IPS DF 4.7 (cell line): ENCODE results near the gene CRAMP1.
"Not testable (repeated sequence)": the region's sequence is repeated elsewhere in the genome, so short reads cannot be mapped to it uniquely, and the experiment has no call there.

Source experiments
- DNase-seq: peaks from one replicate; pipeline ENCODE4 v3.0.0-alpha.2; 2013; ENCODE audit warnings: low spot score; ENCODE audit errors: extremely low read depth

The CRAMP1 gene

DNA sequence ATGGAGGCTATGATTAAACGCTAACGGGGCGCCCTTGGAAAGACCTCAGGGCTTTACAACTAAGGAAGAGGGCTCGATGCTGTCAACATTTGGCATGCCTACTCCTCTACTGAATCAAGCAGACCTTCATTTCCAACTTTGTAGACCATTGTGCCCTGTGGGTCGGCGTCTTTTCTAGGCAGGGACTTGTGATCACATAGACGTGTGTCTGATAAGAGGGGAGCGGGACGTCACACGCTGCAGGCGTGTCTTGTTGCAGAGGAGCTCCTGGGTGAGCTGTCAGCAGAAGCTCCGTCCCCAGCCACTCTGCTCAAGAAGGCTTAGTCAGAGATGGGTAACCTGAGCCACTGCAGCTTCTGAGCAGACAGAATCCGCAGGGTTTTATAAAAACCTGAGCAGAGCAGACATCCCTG is 96.6 kb downstream of the CRAMP1 start:
- no peak for DNase-seq

DNA sequence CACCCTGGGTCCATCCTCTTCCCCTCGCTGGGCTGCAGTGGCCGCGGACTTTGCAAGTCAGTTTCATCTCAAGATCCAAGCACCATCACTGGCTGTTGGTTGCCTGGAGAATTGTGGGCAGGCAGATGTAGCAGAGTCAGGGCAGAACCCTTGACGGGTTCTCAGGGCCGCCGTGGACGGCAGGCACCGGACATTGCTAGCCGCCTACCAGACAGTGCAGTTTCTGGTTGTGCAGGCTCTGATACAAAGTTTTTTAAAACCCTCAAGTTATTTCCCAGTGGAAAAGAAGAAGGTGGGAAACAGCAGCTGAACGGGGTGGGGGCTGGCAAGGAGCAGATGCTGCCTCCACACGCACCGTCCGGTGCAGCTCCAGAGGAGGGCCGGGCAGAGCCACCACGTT is 97.2 kb downstream of the CRAMP1 start:
- DNase-seq = no peak

DNA sequence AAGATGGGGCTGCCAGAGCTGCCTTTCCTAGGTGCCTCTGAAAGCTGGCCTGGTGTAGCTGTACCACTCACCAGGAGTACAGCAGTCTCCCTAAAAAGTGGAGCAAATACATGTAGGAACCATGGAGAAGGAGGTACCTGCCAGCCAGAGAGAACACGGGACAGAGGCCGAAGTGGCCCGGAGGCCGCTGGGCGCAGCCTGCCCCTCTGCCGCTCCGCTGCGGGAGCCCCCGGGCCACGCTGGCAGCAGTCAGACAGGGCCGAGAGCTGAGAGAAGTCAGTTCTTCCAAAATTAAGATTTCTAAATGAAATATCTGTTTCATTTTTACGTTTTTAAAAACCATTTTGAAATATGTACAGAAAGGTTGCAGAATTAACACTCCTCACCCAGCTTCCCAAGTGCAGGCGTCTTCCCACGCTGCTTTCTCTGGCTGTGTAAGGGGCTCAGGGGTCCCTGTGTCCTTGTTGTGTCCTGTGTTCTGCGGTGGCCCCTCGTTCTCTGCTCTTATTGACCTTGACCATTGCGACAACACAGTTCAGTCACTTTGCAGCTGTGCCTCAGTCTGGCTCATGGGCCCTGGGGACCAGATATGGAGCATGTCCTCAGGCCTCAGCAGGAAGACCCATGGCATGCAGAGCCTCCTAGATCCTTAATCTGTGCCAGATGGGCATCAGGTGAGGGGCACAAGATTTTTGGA is 98.8 kb downstream of the CRAMP1 start:
- no peak for DNase-seq

DNA sequence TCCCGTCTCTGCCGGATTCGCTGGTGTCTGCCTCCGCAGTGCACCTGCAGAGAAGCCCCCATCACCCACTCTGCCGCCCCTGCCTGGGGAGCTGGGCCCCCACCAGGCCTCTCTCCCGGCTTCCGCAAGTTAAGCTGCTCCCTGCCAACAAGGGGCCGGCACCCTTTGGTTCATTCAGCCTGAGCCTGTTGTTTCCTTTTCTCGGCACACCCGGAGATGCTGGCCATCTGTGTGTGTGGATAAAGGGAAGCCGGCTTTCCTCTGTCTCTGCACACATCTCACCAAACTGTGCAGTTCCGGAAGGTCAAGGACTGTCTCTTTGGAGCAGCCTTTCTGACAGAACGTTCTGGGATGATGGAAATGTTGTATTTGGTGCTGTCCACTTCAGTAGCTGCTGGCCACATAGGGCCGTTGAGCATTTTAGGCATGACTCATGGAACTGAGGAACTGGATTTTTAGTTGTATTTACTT is 100.7 kb downstream of the CRAMP1 start:
- DNase-seq = no peak

DNA sequence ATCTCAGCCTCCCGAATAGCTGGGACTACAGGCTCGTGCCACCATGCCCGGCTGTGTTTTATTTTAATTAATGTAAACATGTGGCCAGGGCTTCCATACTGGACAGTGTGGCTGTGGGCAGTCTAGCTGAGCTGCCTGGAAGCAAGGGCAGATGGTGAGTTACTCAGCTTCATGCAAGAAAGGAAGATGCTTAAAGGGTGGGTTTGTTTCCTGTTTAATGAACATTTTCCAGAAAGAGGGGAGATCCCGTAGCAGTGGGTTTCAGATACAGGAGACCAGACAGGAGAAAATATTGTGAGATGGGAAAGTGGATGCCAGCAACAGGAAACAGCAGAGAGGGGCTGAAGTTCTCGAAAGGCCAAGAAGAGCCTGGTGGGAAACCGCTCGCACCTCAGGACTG is 101.2 kb downstream of the CRAMP1 start:
- no peak for DNase-seq

DNA sequence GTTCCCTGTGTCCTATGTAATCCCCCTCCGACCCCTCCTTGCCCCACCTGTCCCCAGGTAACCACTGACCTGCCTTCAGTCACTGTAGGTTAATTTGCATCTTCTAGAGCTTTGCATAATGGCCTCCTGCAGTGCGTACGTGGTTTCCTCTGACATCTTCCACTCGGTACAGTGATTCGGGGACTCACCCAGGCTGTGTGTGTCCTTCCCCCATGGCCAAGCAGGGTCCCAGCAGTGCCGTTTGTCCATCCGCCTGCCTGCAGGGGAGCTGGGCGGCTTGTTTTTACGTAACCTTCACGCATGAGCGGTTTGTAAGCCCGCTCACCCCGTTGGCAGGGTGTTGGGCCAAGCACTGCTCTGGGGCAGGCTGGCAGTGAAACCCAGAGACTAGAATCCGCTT is 101.8 kb downstream of the CRAMP1 start:
- no peak for DNase-seq

DNA sequence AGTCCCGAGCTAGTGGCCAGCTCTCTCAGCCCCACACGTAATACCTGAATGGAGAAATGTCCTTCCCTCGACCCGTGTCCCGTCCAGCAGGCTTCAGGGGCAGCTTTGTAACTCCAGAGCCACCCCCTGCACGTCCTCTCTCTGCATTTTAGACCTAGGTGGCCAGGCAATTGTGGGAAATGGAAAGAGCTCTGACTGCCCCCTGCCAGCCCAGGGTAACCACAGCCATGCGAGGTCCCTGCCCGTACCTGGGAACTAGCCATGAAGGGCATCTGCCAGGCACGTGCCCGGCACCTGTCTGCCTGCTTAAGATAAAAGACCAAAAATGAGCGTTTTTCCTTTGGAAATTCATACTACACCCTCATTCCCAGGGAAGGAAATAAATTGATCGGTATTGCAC is 103.1 kb downstream of the CRAMP1 start:
- no peak for DNase-seq

DNA sequence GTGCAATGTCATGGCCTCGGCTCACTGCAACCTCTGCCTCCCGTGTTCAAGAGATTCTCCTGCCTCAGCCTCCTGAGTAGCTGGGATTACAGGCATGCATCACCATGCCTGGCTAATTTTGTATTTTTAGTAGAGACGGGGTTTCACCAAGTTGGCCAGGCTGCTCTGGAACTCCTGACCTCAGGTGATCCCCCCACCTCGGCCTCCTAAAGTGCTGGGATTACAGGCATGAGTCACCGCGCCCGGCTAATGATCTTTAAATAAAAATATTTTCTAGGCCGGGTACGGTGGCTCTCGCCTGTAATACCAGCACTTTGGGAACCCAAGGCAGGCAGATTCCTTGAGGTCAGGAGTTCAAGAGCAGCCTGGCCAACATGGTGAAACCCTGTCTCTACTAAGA is 106.1 kb downstream of the CRAMP1 start:
- DNase-seq = not testable (repeated sequence)

DNA sequence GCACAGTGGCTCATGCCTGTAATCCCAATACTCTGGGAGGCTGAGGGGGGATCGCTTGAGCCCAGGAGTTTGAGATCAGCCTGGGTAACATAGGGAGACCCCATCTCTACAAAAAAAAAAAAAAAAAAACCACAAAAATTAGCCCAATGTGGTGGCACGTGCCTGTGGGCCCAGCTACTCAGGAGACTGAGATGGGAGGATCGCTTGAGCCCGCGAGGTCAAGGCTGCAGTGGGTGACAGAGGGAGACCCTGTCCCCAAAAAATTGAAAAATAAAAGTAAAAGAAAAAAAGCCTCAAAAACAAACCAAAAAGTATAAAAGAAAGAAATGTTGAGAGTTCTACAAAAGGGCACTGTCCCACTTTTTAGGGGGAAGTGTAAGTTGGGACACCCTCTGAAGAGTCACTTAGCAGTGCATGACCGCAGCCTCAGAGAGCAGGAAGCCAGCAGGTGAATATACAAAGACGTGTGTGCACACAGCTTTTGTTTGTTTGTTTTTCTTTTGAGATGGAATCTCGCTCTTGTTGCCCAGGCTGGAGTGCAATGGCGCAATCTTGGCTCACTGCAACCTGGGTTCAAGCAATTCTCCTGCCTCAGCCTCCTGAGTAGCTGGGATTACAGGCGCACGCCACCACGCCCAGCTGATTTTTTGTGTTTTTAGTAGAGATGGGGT is 107.5 kb downstream of the CRAMP1 start:
- DNase-seq = not testable (repeated sequence)

DNA sequence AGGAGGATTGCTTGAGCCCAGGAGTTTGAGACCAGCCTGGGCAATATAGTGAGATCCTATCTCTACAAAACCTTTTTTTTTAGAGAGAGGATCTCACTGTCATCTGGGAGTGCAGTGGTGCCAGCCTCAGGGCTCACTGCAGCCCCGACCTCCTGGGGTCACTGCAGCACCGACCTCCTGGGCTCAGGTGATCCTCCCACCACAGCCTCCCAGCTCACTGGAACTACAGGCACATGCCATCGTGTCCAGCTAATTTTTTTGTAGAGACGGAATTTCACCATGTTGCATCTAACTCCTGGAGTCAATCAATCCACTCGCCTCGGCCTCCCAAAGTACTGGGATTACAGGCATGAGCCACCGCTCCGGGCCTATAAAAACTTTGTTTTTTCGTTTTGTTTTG is 109.2 kb downstream of the CRAMP1 start:
- no peak for DNase-seq

DNA sequence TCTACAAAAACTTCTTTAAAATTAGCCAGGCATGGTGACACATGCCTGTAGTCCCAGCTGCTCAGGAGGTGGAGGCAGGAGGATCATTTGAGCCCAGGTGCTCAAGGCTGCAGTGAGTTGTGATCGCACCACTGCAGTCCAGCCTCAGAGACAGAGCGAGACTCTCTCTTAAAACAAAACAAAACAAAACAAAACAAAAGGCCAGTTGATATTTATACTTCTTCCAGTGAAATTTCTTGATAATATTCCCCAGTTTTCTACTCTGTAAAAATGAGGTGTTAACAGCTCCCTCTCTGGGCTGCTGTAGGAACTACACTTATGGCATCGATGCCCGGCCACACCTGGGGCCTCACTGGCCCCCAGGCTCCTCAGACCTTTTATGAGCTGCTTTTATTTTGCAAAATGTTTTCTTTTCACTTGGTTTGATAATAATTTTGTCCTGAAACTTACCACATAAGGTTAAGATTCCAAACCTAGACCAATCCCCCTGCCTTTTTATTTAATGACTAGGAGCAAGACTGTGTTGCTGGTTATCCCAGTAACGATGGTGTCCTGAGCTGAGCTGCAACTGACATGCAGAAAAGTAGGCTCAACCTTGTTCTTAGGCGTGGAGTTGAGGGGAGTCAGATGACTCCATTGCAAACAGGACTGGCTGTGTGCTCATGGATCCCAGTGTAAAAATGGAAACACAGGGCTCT is 111.4 kb downstream of the CRAMP1 start:
- no peak for DNase-seq

DNA sequence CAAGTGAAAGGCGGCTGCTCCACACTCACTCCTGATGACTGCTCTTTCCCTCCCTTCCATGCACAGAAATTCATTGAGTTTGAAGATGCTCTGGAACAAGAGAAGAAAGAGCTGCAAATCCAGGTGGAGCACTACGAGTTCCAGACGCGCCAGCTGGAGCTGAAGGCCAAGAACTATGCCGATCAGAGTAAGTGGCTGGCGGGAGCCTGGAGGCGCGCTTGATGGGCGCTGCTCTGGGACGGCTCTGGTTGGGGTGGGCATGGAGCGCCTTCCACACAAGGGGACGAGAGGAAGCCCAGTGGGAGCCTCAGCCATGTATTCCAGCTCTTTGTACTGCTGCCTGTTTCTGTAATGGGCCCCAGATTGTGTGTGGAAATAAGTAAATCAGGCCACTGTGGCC is 112.3 kb downstream of the CRAMP1 start:
- DNase-seq = no peak

DNA sequence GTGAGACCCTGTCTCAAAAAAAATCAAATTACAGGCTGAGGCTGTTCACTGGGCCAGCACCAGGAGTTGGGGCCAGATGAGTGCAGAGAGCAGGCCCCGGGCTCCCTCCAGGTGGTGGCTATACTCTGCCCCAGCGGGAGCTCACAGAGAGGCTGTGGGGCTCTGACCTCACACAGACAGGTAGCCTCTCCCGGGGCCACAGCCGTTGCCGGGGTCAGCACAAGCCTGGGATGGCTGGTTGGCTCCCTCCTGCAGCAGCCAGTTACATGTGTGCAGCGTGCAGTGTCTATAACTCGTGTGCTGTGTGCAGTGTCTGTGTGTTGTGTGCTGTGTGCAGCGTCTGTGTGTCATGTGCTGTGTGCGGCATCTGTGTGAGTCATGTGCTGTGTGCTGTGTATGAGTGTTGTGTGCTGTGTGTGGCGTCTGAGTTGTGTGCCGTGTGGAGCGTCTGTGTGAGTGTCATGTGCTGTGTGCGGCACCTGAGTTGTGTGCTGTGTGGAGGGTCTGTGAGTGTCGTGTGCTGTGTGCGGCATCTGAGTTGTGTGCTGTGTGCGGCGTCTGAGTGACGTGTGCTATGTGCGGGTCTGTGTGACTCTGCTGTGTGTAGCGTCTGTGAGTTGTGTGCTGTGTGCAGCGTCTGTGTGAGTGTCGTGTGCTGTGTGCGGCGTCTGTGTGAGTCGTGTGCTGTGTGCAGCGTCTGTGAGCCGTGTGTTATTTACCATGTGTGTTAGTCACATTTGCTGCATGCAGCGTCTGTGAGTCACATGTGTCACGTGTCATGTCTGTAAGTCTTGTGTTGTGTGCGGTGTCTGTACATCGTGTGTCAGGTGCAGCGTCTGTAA is 114.7 kb downstream of the CRAMP1 start:
- no peak for DNase-seq
